GM12878 (cell line): Measurements from ENCODE around the gene PIWIL1.

ENCODE experiments used
- CREB1 ChIP-seq: IDR thresholded peaks from 2 replicates; pipeline ENCODE4 v1.6.1; 2012; ENCODE audit warnings: low read depth, mild to moderate bottlenecking, inconsistent platforms
- EZH2 ChIP-seq: IDR thresholded peaks from 2 replicates; pipeline ENCODE4 v1.6.1; 2012; ENCODE audit warnings: low read depth, mild to moderate bottlenecking, control low read depth, inconsistent platforms, low read length, borderline replicate concordance; ENCODE audit not compliant: control insufficient read depth
- NR2C2 ChIP-seq: IDR thresholded peaks from 2 replicates; pipeline ENCODE4 v1.6.1; 2011; ENCODE audit warnings: borderline replicate concordance, low read depth; ENCODE audit not compliant: control insufficient read depth, insufficient read length
- POLR2A ChIP-seq: IDR thresholded peaks from 2 replicates; pipeline ENCODE4 v1.6.1; 2011; ENCODE audit warnings: low read depth, mild to moderate bottlenecking, low read length
- RAD21 ChIP-seq: IDR thresholded peaks from 2 replicates; pipeline ENCODE4 v1.6.1; 2011; ENCODE audit warnings: mild to moderate bottlenecking, low read depth, low read length, moderate library complexity; ENCODE audit not compliant: insufficient read depth
- REST ChIP-seq: IDR thresholded peaks from 2 replicates; pipeline ENCODE4 v1.6.1; 2012; ENCODE audit warnings: mild to moderate bottlenecking, low read depth, low read length
- TF ChIP-seq, protein P1 (sequence below), 3 experiments: IDR thresholded peaks in 2 of 3; conservative IDR thresholded peaks in 1 of 3; 2 replicates each; pipeline ENCODE4 v1.5.1; 2011; ENCODE audit warnings: low read depth in 3 of 3, low read length in 3 of 3, mild to moderate bottlenecking in 3 of 3, control low read depth in 2 of 3, moderate library complexity in 2 of 3, inconsistent platforms in 1 of 3, mixed read lengths in 1 of 3; ENCODE audit not compliant: control insufficient read depth in 2 of 3, insufficient read depth in 1 of 3; ENCODE audit errors: extremely low read depth in 1 of 3
- TF ChIP-seq, protein P2 (sequence below): IDR thresholded peaks from 2 replicates; pipeline ENCODE4 v1.6.1; 2011; ENCODE audit warnings: low read depth, mild to moderate bottlenecking, low read length, moderate library complexity, borderline replicate concordance; ENCODE audit errors: extremely low read depth

DNA sequence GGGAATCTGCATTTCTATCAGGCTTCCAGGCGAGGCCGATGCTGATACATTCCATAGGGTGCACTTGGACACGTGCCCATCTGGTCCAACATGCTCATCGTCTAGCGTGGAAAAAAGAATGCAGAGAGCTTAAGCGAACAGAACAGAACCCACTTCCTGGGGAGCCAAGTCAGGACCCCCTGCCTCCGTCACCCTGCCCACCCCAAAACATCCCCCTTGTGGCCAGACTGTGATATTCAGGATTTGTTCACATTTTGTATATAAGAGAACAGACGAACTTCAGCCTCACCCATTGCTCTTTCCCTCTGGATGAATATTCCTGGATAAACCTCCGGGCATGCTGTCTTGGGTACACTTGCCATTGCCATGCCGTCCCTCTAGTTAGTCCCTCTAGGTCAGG is 4.3 kb upstream of the PIWIL1 start:
- TF ChIP-seq, protein P1, sequence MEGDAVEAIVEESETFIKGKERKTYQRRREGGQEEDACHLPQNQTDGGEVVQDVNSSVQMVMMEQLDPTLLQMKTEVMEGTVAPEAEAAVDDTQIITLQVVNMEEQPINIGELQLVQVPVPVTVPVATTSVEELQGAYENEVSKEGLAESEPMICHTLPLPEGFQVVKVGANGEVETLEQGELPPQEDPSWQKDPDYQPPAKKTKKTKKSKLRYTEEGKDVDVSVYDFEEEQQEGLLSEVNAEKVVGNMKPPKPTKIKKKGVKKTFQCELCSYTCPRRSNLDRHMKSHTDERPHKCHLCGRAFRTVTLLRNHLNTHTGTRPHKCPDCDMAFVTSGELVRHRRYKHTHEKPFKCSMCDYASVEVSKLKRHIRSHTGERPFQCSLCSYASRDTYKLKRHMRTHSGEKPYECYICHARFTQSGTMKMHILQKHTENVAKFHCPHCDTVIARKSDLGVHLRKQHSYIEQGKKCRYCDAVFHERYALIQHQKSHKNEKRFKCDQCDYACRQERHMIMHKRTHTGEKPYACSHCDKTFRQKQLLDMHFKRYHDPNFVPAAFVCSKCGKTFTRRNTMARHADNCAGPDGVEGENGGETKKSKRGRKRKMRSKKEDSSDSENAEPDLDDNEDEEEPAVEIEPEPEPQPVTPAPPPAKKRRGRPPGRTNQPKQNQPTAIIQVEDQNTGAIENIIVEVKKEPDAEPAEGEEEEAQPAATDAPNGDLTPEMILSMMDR (IDR thresholded peaks at IDR 0.05 in 2 of 3, conservative IDR thresholded peaks at IDR 0.05 in 1 of 3; ENCODE audit: control insufficient read depth in 2 of 3, extremely low read depth in 1 of 3, insufficient read depth in 1 of 3, low read depth in 3 of 3, low read length in 3 of 3), result no peak
- TF ChIP-seq POLR2A (no peak), EZH2 (no peak), NR2C2 (no peak), RAD21 (no peak), REST (no peak), CREB1 (no peak)
- TF ChIP-seq, protein P2, sequence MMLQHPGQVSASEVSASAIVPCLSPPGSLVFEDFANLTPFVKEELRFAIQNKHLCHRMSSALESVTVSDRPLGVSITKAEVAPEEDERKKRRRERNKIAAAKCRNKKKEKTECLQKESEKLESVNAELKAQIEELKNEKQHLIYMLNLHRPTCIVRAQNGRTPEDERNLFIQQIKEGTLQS, result no peak
